GM12878 (cell line): ENCODE measurements around the gene OGDHL.

Experiments used
- CBFB ChIP-seq: IDR thresholded peaks from 2 replicates; pipeline ENCODE4 v1.6.1; 2016; ENCODE audit warnings: antibody characterized with exemption, low read depth
- CEBPB ChIP-seq, 2 experiments: fragments of 150-350 bp in 1 of 2; IDR thresholded peaks; 2 replicates each; pipeline ENCODE4 v1.6.1; 2012 to 2014; ENCODE audit warnings: low read depth in 2 of 2, low read length in 2 of 2, borderline replicate concordance in 1 of 2, inconsistent platforms in 1 of 2
- CTCF ChIP-seq, 3 experiments: IDR thresholded peaks in 2 of 3; conservative IDR thresholded peaks in 1 of 3; 2 replicates each; pipeline ENCODE4 v1.5.1; 2011; ENCODE audit warnings: low read depth in 3 of 3, low read length in 3 of 3, mild to moderate bottlenecking in 3 of 3, control low read depth in 2 of 3, moderate library complexity in 2 of 3, inconsistent platforms in 1 of 3, mixed read lengths in 1 of 3; ENCODE audit not compliant: control insufficient read depth in 2 of 3, insufficient read depth in 1 of 3; ENCODE audit errors: extremely low read depth in 1 of 3
- FOS ChIP-seq: IDR thresholded peaks from 3 replicates; pipeline ENCODE4 v1.6.1; 2011; ENCODE audit warnings: borderline replicate concordance; ENCODE audit not compliant: insufficient read length; ENCODE audit errors: extremely low read depth
- FOXK2 ChIP-seq: fragments of 450-650 bp; IDR thresholded peaks from 2 replicates; pipeline ENCODE4 v1.6.1; 2017; ENCODE audit warnings: mild to moderate bottlenecking, moderate library complexity
- MTA2 ChIP-seq: fragments of 450-650 bp; IDR thresholded peaks from 2 replicates; pipeline ENCODE4 v1.6.1; 2016; ENCODE audit warnings: low read depth, mild to moderate bottlenecking, moderate library complexity
- NRF1 ChIP-seq: conservative IDR thresholded peaks from 2 replicates; pipeline ENCODE4 v1.6.1; 2011; ENCODE audit warnings: mild to moderate bottlenecking, low read depth, low read length, improper control_type of control experiment
- POLR2A ChIP-seq: IDR thresholded peaks from 2 replicates; pipeline ENCODE4 v1.6.1; 2011; ENCODE audit warnings: low read depth, mild to moderate bottlenecking, low read length
- RBBP5 ChIP-seq: fragments of 200-600 bp; sonication (generic); conservative IDR thresholded peaks from 2 replicates; pipeline ENCODE4 v1.6.1; 2016
- SRF ChIP-seq, 2 experiments: IDR thresholded peaks; 2 replicates each; pipeline ENCODE4 v1.6.1; 2011; ENCODE audit warnings: low read depth in 2 of 2, low read length in 2 of 2, mild to moderate bottlenecking in 1 of 2, moderate library complexity in 1 of 2
- SUPT20H ChIP-seq: IDR thresholded peaks from 2 replicates; pipeline ENCODE4 v1.6.1; 2011; ENCODE audit warnings: low read depth, mild to moderate bottlenecking, low read length, moderate library complexity, borderline replicate concordance; ENCODE audit not compliant: control insufficient read depth
- TAF1 ChIP-seq: IDR thresholded peaks from 2 replicates; pipeline ENCODE4 v1.6.1; 2011; ENCODE audit warnings: mild to moderate bottlenecking, low read depth, low read length, borderline replicate concordance
- ZNF384 ChIP-seq: IDR thresholded peaks from 2 replicates; pipeline ENCODE4 v1.6.1; 2012; ENCODE audit warnings: low read depth, mild to moderate bottlenecking, low read length, improper control_type of control experiment, borderline replicate concordance
- TF ChIP-seq, protein P1 (sequence below): IDR thresholded peaks from 2 replicates; pipeline ENCODE4 v1.6.1; 2012; ENCODE audit warnings: low read depth, low read length, improper control_type of control experiment

DNA sequence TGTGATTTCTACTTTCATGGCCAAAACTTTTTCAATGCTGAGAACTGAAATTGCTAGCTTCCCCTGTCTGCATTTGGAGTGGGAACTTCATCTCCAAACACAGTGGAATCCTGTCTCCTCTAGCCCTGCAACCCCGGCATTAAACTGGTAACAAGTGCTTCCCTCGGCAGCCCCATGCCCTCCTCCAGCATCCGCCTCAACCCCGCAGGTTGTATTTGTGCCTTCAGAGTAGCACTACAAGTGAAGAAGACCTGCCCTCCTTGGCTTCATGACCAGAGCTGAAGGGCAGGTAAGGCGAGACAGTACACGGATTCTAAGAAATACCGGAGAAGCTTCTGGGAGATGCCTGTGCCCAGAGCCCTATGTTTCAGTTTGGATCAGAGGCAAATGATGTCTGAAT, 65.8 kb downstream of the OGDHL start:
- TF ChIP-seq FOXK2 = no peak
- TF ChIP-seq NRF1 = no peak
- no peak for TF ChIP-seq CTCF (IDR thresholded peaks at IDR 0.05 in 2 of 3, conservative IDR thresholded peaks at IDR 0.05 in 1 of 3; ENCODE audit: control insufficient read depth in 2 of 3, extremely low read depth in 1 of 3, insufficient read depth in 1 of 3, low read depth in 3 of 3, low read length in 3 of 3)
- no peak for TF ChIP-seq CBFB
- no peak for TF ChIP-seq MTA2
- no peak for TF ChIP-seq RBBP5
- TF ChIP-seq, protein P1, sequence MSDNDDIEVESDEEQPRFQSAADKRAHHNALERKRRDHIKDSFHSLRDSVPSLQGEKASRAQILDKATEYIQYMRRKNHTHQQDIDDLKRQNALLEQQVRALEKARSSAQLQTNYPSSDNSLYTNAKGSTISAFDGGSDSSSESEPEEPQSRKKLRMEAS = no peak
- no peak for TF ChIP-seq POLR2A
- no peak for TF ChIP-seq ZNF384
- TF ChIP-seq FOS = no peak
- TF ChIP-seq SUPT20H = no peak
- no peak for TF ChIP-seq TAF1
- no peak for TF ChIP-seq CEBPB (IDR thresholded peaks at IDR 0.05; ENCODE audit: borderline replicate concordance in 1 of 2, low read depth in 2 of 2, low read length in 2 of 2)
- TF ChIP-seq SRF (IDR thresholded peaks at IDR 0.05; ENCODE audit: low read depth in 2 of 2, low read length in 2 of 2) = no peak
